PFSK-1 (cell line): ENCODE results near the gene MS4A15.

Experiments used
- FOXP2 ChIP-seq: optimal IDR thresholded peaks from 2 replicates; pipeline ENCODE3; 2011; ENCODE audit warnings: borderline replicate concordance, control low read depth, inconsistent platforms; ENCODE audit not compliant: insufficient read depth; ENCODE audit errors: extremely low read length, extremely low read depth
- POLR2AphosphoS5 ChIP-seq: IDR thresholded peaks from 2 replicates; pipeline ENCODE4 v1.6.1; 2012; ENCODE audit warnings: low read depth, mild to moderate bottlenecking, control low read depth, low read length, moderate library complexity
- SIN3A ChIP-seq: IDR thresholded peaks from 2 replicates; pipeline ENCODE4 v1.6.1; 2012; ENCODE audit warnings: mild to moderate bottlenecking, low read length, moderate library complexity, borderline replicate concordance; ENCODE audit not compliant: insufficient read depth
- TAF1 ChIP-seq: IDR thresholded peaks from 2 replicates; pipeline ENCODE4 v1.6.1; 2012; ENCODE audit warnings: low read length, control low read depth, borderline replicate concordance; ENCODE audit not compliant: insufficient read depth
- TF ChIP-seq, protein P1 (sequence below), 2 experiments: IDR thresholded peaks; 2 replicates each; pipeline versions ENCODE4 v1.6.1 to v1.8.0; 2011 to 2012; ENCODE audit warnings: low read depth in 2 of 2, low read length in 2 of 2, control low read depth in 1 of 2, inconsistent platforms in 1 of 2, mild to moderate bottlenecking in 1 of 2, moderate library complexity in 1 of 2; ENCODE audit not compliant: insufficient read depth in 1 of 2

Gene MS4A15

GRCh38 chr11:60825118-60825517 lies 68.5 kb downstream of the MS4A15 start:
- no peak for TF ChIP-seq POLR2AphosphoS5
- TF ChIP-seq, protein P1, sequence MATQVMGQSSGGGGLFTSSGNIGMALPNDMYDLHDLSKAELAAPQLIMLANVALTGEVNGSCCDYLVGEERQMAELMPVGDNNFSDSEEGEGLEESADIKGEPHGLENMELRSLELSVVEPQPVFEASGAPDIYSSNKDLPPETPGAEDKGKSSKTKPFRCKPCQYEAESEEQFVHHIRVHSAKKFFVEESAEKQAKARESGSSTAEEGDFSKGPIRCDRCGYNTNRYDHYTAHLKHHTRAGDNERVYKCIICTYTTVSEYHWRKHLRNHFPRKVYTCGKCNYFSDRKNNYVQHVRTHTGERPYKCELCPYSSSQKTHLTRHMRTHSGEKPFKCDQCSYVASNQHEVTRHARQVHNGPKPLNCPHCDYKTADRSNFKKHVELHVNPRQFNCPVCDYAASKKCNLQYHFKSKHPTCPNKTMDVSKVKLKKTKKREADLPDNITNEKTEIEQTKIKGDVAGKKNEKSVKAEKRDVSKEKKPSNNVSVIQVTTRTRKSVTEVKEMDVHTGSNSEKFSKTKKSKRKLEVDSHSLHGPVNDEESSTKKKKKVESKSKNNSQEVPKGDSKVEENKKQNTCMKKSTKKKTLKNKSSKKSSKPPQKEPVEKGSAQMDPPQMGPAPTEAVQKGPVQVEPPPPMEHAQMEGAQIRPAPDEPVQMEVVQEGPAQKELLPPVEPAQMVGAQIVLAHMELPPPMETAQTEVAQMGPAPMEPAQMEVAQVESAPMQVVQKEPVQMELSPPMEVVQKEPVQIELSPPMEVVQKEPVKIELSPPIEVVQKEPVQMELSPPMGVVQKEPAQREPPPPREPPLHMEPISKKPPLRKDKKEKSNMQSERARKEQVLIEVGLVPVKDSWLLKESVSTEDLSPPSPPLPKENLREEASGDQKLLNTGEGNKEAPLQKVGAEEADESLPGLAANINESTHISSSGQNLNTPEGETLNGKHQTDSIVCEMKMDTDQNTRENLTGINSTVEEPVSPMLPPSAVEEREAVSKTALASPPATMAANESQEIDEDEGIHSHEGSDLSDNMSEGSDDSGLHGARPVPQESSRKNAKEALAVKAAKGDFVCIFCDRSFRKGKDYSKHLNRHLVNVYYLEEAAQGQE (IDR thresholded peaks at IDR 0.05; ENCODE audit: insufficient read depth in 1 of 2, low read depth in 2 of 2, low read length in 2 of 2), result no peak
- no peak for TF ChIP-seq FOXP2
- no peak for TF ChIP-seq TAF1
- TF ChIP-seq SIN3A, result no peak

- TF ChIP-seq, protein P1 (IDR thresholded peaks at IDR 0.05; ENCODE audit: insufficient read depth in 1 of 2, low read depth in 2 of 2, low read length in 2 of 2), result no peak
These were observed 69.1 kb downstream of the MS4A15 start for GRCh38 chr11:60825790-60826189.
